SU-DHL-6 (cell line): ENCODE data around the gene IFNA1.

ENCODE experiments used
- CTCF ChIP-seq: fragments of 200-600 bp; sonication (generic); IDR thresholded peaks from one replicate; pipeline ENCODE4 v1.5.1; 2017; ENCODE audit warnings: antibody characterized with exemption, mild to moderate bottlenecking, low read length, moderate library complexity; ENCODE audit not compliant: insufficient read depth, poor library complexity, severe bottlenecking
- EZH2phosphoT487 ChIP-seq: fragments of 200-600 bp; sonication (generic), shearing (Covaris generic); conservative IDR thresholded peaks from 2 replicates; pipeline ENCODE4 v1.6.1; 2018; ENCODE audit warnings: mild to moderate bottlenecking, antibody characterized with exemption, low read length, moderate library complexity, mixed read lengths

- TF ChIP-seq CTCF: no peak
- TF ChIP-seq EZH2phosphoT487: no peak
These were observed 12.0 kb upstream of the IFNA1 start for GRCh38 chr9:21428235-21428634.
